Muscle of back (tissue), 11 donors: Measurements from ENCODE around the gene CACNA2D3. TPM values are rescaled to one million over a fixed set of nuclear protein-coding genes. Genes with fewer than 3 reads are reported as not detected.
"Not testable (repeated sequence)": the region's sequence is repeated elsewhere in the genome, so short reads cannot be mapped to it uniquely, and the experiment has no call there.

Experiments used
- DNase-seq, 3 donors: peaks; one replicate each; pipeline versions ENCODE4 v3.0.0 to v3.0.0-alpha.2; 2013
- polyA plus RNA-seq, 10 donors: library from polyadenylated mRNA; unstranded; fragments of 120-200 nt; gene quantifications; one replicate each; pipeline ENCODE4 v1.2.1, GENCODE V29; 2013; ENCODE audit not compliant: insufficient read length in 10 of 10

CACNA2D3 gene
- polyA plus RNA-seq, 10 donors = 1.0 to 2.9 (median 1.9) TPM

DNA sequence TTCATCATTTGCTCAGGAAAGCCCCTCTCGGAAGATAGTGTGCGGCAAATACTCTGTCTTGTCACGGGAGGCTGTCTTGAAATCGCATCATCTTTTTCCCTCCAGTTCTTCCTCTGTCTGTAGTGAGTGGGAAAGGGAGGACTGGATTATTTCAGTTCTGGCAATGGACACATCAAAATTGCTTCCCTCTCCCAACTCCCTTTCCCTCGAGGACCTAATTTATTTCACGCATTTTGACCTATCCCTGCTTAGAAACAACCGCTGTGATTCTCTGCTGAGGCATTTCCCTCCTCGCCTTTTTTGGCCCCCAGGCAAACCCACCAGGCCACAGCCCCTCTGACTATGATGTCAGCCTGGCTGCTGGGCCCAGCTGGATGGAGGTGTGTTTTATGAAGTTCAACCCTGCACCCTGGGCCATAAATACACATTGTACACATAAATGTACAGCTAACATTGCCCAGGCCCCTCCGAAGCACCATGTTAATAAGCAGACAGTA lies 944.2 kb downstream of the CACNA2D3 start:
- DNase-seq = peak; percentile 28 to 84 (median 58)

DNA sequence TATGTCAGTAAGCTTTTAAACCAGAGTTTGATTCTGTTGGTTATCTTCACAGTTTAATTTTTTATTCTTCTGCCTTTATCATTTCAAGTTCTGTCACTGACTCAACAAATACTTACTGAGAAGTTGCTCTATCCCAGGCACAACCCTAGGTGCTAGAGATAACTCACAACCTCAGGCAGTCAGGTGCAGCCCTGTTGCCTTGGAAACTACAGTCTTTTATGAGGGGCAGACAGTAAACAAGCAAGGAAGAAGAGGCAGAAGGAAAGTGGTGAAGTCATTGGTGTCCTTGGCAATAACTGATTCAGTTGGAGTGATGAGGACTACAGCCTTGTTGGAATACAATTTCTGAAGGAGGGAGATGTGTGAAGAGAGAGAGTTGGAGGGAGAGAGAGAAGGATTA lies 947.6 kb downstream of the CACNA2D3 start:
- no peak for DNase-seq

DNA sequence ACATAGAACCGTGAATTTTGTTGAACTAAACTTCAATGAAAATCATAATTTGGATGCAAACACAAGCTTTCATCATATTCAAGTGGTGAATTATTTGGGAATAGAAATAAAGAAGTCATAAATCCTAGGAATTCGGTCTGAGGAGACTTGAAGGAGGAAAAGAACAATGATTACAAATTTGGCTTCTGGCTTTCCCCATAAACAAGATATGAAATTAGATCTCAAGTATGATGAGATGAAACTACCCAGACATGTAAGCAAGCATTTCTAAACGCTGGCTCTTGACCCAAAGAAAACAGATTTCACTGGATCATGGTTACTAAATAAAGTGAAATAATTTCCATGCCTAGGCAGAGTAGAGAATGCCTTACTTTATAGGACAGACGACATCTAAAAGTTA lies 952.4 kb downstream of the CACNA2D3 start:
- DNase-seq = no peak

DNA sequence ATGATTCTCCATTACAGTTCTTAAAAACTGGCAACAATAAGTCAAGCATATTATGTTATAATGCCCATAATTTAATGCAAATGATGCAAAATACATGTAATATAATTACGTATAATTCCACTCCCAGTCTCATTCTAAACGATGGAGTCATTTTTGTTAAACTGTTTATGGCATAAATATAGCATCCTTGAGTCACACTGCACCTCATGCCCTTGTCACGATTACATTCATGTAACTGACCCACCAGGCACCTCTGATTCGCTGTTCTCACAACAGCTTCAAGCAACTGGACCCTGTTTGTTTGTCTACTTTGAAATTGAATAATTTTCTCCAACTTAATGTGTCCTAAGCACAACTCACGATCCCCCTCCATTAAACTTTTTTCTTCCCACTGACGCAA lies 953.5 kb downstream of the CACNA2D3 start:
- DNase-seq = no peak

DNA sequence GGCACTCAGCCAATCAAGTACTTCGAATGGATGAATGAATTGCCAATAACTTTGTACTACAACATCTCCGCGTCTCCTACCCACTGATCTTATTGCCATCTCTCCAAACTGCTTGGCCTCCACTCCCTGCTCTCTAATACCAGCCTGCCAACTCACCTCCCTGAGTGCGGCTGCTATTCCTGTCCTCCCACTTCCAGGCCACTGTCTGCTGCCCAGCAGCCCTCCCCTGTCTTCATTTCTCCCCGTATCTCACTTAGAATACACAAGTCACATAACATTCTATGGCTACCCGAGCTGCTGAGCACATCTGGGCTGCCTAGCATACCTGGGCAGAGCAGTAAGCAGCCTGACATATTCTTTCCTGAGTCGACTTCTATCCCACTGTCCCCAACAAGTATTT lies 955.4 kb downstream of the CACNA2D3 start:
- DNase-seq = no peak

DNA sequence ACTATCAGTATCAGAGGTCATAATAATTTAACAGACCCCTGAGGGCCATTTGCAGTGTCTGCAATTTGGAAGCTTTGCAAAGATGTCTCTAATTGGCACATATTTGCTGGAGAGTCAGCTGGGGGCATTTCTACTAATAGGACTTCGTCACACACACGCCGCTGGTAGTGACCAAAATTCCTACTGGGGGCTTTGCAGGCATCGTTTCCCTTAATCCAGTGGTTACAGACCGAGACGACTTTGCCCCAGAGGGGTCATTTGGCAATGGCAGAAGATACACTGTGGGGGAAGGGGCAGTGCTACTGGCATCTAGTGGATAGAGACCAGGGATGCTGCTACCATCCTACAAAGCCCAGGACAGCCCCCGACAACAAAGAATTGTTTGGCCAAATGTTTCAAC lies 956.5 kb downstream of the CACNA2D3 start:
- DNase-seq = no peak

DNA sequence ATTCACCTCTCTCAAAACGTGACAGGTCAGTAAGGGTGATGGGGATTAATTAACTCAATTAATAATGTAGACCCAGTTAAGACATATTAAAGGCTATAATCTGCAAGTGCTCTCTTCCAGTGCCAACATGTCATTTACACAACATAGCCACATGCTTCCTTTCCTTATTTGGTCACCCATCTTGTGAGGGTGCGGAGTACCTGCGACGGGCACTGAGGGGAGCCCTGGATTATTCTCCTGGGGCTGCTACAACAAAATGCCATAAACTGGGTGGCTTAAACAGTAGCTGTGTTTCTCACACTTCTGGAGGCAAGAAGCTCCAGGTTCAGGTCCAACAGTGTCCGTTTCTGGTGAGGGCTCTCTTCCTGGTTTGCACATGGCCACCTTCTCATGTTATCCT lies 962.9 kb downstream of the CACNA2D3 start:
- no peak for DNase-seq

DNA sequence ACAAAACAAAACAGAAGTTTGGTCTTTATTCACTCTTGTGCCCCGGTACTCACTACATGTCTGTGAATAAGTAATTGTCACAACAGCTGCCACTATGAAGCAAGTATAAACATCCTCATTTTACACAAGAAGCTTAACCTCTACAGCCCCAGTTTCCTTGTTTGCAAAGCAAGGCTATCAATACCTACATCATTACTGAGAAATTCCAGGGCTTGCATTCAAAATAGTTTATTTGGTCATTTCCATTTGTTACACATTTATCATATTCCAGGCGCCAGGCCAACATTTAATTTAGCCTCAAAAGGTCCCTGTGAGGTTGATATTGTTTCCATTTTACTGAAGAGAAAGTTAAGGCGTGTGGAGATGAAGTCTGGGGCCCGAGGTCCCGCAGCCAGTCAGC lies 966.9 kb downstream of the CACNA2D3 start:
- no peak for DNase-seq

DNA sequence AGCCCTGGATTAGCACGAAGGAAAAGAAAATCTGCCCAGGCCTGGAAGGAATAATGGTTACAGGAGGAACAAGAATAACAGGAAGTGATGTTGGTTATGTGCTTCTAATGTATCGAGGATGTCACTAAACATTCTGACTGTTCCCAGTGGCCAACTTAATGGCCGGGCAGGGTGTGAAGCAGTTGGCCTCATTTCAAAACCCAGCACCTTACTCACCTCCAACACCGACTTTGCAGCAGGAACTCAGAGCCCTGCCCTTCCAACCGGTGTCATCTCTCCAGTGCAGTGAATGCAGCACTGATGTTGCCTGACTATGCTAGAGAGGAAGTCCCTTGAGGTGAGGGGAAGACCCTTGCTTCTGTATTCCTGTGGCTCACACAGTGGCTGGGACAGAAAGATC lies 967.9 kb downstream of the CACNA2D3 start:
- no peak for DNase-seq

DNA sequence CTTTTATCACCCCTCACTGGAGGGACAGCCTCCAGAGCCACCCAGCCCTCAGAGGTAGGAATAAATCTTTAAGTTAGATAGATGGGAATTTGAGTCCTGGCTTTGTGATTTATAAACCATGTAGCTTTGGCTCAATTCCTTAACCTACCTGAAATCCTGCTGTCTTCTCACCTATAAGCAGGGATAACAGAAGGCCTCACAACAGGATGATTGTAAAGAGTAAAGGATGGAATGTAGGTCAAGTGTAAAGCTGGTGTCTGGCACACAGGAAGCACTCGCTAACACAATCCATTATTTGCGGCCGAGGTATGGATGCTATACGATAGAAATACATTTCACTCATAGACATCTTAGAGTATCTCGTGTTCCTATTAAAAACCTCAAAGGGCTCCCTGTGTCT lies 968.4 kb downstream of the CACNA2D3 start:
- no peak for DNase-seq

DNA sequence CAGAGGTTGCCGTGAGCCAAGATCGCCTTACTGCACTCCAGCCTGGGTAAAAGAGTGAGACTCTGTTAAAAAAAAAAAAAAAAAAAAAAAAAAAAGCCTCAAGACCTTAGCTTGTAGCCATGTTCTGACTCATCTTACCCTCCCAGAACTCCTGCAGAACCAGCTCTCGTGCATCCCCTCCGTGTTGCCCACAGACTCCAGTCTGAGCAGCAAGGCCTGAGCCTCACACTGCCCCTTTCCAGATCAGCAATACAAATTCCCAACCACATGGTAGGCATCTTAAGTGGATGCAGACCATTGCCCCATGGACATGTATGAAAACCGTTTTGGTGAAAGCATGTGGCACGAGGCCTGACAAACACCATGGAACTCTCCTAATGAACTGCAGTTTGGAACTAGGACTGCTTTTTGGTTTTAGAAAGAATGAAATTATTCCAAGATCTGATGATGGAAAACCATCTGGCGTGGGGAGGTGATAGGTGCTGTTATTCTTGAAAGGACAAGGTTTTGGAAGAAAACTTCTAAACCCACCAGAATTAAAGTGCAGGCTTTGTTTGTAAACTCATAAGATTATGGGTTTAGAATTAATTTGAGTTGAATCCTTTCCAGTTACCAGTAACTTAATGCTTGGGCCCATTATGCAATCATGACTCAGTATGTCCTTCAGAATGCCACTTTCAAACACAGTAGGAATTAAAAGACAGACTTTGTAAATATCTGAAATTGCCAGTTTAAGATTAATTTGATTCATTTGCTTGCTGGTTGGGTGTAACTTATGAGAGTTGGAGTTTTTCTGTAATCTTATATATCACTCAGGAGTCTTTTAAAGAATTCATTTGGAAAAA lies 969.3 kb downstream of the CACNA2D3 start:
- DNase-seq = no peak

DNA sequence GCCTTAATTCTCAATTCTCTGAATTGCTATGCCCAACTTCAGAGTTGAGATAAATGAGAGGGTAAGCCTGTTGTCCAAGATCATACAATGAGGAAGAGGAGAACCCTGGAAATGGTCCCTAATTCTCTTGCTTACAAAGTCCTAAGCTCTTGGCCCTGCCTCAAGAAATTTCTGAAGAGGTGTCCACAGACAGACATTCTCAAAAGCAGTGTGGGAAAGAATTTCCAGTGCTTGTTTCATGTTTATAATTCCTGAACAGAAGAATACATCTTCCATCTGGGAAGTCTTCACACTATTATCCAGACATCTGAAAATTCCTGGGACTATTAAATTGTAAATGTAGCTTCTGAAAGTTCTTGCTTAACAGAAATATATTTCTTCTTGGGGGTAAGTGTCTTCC lies 972.3 kb downstream of the CACNA2D3 start:
- DNase-seq = no peak

DNA sequence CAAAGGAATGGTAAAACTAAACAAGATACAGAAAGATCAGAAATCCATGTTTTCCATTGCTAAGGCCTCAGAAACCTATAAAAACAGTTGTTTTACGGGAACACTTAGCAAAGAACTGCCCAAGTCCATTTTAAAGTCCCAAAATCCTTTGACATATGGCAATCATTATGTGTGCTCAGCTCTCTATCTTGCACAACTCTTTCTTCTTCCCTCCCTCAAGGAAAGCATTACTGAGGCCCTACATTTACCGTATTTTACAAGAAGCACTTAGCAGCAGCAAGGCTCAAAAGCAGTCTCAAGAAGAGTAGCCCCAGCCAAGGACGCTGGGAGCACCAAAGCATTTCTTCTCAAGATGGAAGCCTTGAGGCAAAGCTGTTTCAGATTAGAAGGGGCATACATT lies 975.1 kb downstream of the CACNA2D3 start:
- DNase-seq = peak; percentile 5 to 15 (median 6)

DNA sequence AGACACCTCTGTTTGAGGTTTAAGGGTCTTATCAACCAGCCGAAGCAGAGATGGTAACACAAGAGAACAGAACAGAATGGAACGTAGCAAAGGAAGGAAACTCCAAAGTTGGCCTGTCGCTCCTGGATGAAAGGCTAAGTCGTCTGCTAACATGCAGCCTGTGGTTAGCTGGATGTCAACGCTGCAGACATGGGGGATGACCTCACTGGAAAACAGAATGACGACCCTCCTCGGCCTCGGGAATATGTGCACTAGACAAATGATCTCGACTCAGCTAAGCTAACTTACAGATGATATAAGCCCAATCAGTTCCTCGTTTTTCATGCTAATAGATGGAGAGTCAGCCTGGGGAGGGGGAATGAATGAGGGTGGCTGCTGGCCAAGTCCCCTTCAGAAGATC lies 983.3 kb downstream of the CACNA2D3 start:
- no peak for DNase-seq

DNA sequence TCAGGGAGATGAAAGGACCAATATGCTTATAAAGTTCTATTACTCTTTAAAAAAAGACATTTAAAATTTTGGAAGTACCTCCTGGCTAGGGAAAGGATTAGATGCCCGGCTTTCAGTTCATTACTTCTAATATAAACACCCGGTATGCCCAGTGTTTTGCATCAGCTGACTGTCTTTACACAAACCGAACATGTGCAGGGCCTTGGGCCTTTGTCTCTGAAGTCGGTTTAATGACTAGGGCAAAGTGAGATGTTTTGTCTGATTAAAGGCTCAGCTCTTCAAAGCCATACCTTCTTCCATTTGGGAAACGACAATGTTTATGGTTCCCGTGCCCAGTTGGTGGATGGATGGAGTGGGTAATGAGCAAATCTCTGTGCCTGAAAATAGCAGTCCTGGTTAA lies 984.8 kb downstream of the CACNA2D3 start:
- DNase-seq = no peak

DNA sequence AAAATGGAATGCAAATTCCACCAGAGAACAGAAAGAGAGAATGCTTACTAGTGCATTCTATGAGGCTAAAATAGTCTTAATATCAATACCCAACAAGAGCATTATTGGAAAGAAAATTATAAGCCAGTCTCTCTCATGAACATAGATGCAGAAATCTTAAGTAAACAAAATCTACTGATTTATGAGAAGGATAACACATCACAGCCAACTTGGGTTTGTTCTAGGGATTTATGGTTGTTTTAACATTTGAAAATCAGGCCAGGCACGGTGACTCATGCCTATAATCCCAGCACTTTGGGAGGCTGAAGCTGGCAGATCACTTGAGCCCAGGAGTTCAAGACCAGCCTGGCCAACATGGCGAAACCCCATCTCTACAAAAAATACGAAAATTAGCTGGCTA lies 989.6 kb downstream of the CACNA2D3 start:
- not testable (repeated sequence) for DNase-seq

DNA sequence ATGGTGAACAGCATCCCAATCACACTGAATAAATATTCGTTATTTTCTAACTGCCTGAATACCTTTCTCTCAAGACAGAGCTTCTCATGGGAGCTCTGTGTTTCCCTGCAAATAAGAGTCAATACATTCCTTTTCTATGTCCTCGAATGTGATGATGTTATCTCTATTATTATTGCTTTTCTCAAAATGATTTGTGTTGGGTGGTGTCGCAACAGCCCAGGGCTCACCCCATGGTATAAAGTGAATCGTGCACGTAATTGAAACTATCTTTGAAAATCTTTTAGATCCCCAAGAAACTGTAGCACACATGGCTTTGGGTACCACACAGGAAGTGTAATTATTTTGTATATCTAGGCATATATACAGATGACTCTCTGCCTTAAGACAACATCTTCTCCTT lies 996.1 kb downstream of the CACNA2D3 start:
- no peak for DNase-seq

DNA sequence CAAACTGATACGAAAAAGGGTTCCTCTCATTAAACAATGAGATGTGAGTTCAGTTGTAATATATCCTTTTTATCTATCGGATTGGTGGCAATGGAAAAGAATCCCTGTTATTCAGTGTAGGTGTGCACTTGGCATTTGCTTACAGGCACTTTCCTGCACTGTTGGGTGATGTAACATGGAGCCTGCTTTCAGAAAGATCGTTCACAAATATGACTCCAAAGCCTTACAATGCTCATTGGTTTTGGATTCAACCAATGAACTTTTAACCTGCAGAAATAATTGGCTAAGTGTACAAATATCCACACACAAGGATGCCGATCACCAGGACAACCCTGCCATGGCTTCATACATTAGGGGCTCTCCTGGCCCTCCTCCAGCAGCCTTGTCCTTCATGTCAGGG lies 996.9 kb downstream of the CACNA2D3 start:
- no peak for DNase-seq

DNA sequence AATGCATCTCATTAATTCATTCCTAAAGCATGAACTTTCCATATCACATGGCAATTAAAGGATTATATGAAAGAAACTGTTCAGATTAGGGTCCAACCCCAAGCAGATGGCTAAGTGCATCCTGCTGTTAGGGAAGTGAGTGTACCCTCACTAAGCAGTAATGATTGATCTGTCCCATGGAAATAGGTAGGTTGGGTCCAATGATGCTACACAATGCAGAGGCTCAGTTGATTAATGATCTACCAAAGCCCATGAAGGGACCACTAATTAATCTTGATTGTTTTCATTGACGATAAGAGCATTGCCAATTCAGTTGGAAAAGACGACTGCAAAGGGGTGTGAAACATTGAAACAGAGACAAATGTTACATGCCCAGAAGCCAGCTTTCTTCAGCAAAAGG lies 1000.0 kb downstream of the CACNA2D3 start:
- DNase-seq = no peak
